GM12878 (cell line): ENCODE results near the gene ZFHX2. TPM values are rescaled to one million over a fixed set of nuclear protein-coding genes. Genes with fewer than 3 reads are reported as not detected.

ENCODE experiments used
- ATAC-seq: fragments of 200-7000 bp; cut with Tn5 transposase; 3 replicates; pipeline ENCODE4 v1.9.1; 2020; ENCODE audit warnings: mild to moderate bottlenecking, moderate library complexity
- BruUV-seq: library from RNA; stranded (reverse); fragments of 400-500 nt; replicated peaks from 2 replicates; lab custom pipeline; 2021; lab: Mats Ljungman, UMichigan
- CTCF ChIA-PET: fragments of 300-600 bp; sonication (Branson Sonifier 250); formaldehyde crosslinking; extraction: SDS; loops from one replicate; lab custom pipeline; 2021; ENCODE audit warnings: inconsistent platforms; lab: Yijun Ruan, JAX
- POLR2A ChIA-PET: fragments of 350-600 bp; formaldehyde crosslinking; extraction: SDS; loops from one replicate; lab custom pipeline; 2021; ENCODE audit warnings: inconsistent platforms; lab: Charles Lee
- RAD21 ChIA-PET: fragments of 300-600 bp; sonication (Branson Sonifier 250); formaldehyde crosslinking; loops from one replicate; lab custom pipeline; 2023; ENCODE audit warnings: antibody characterized with exemption; ENCODE audit not compliant: unreplicated experiment; lab: Charles Lee
- SMC1A ChIA-PET: fragments of 300-600 bp; sonication (Branson Sonifier 250); formaldehyde crosslinking; loops from one replicate; lab custom pipeline; 2023; ENCODE audit not compliant: unreplicated experiment, uncharacterized antibody; lab: Charles Lee
- DNase-seq: peaks from one replicate; pipeline ENCODE4 v3.0.0-alpha.2; 2011; ENCODE audit warnings: low read depth, low spot score
- FAIRE-seq: peaks from 3 replicates; lab custom pipeline; 2011; peaks lifted over from hg19 to GRCh38; lab: Jason Lieb, UNC
- H2AFZ ChIP-seq: 2 replicates; pipeline ENCODE4 v1.6.0; 2011; ENCODE audit warnings: low read depth, low read length, control low read depth; ENCODE audit not compliant: control insufficient read depth
- H3K27ac ChIP-seq: 2 replicates; pipeline ENCODE4 v1.5.1; 2011; ENCODE audit warnings: control low read depth; ENCODE audit not compliant: control insufficient read depth, insufficient read depth
- H3K27me3 ChIP-seq, 2 experiments: replicated peaks in 1 of 2; 2 replicates each; pipeline versions ENCODE4 v1.6.0 to v1.6.1; 2011; ENCODE audit warnings: low read length in 1 of 2; ENCODE audit not compliant: control insufficient read depth in 2 of 2, insufficient read depth in 2 of 2
- H3K36me3 ChIP-seq, 2 experiments: 2 replicates each; pipeline ENCODE4 v1.5.1; 2011; ENCODE audit warnings: low read length in 1 of 2; ENCODE audit not compliant: control insufficient read depth in 2 of 2, insufficient read depth in 2 of 2
- H3K4me1 ChIP-seq: 2 replicates; pipeline ENCODE4 v1.6.1; 2011; ENCODE audit warnings: mild to moderate bottlenecking, low read length, moderate library complexity, mixed read lengths; ENCODE audit not compliant: control insufficient read depth, insufficient read depth
- H3K4me2 ChIP-seq: 2 replicates; pipeline ENCODE4 v1.6.0; 2011; ENCODE audit warnings: control low read depth; ENCODE audit not compliant: control insufficient read depth, insufficient read depth
- H3K4me3 ChIP-seq: fragments of 200-600 bp; sonication (generic); 2 replicates; pipeline ENCODE4 v1.5.1; 2016
- H3K79me2 ChIP-seq: 2 replicates; pipeline ENCODE4 v1.6.0; 2011; ENCODE audit warnings: low read length; ENCODE audit not compliant: control insufficient read depth, insufficient read depth
- H3K9ac ChIP-seq: 2 replicates; pipeline ENCODE4 v1.8.0; 2011; ENCODE audit warnings: low read length, control low read depth, mixed read lengths; ENCODE audit not compliant: control insufficient read depth, insufficient read depth
- H3K9me3 ChIP-seq: replicated peaks from 3 replicates; pipeline ENCODE4 v1.5.1; 2011; ENCODE audit warnings: mild to moderate bottlenecking, low read length; ENCODE audit not compliant: control insufficient read depth, insufficient read depth
- H4K20me1 ChIP-seq: 2 replicates; pipeline ENCODE4 v1.6.0; 2011; ENCODE audit not compliant: control insufficient read depth, insufficient read depth
- CBX3 ChIP-seq: fragments of 200-600 bp; sonication (generic); IDR thresholded peaks from 2 replicates; pipeline ENCODE4 v1.6.1; 2016; ENCODE audit warnings: low read depth, borderline replicate concordance
- NBN ChIP-seq: fragments of 450-650 bp; IDR thresholded peaks from 2 replicates; pipeline ENCODE4 v1.6.1; 2016
- PAX5 ChIP-seq: IDR thresholded peaks from 2 replicates; pipeline ENCODE4 v1.6.1; 2011; ENCODE audit warnings: low read depth, low read length, borderline replicate concordance
- RAD51 ChIP-seq: fragments of 450-650 bp; IDR thresholded peaks from 2 replicates; pipeline ENCODE4 v1.6.1; 2016; ENCODE audit warnings: moderate library complexity, mild to moderate bottlenecking, inconsistent platforms
- RUNX3 ChIP-seq: IDR thresholded peaks from 2 replicates; pipeline ENCODE4 v1.6.1; 2012; ENCODE audit warnings: low read length, inconsistent platforms
- SMAD1 ChIP-seq: fragments of 450-650 bp; IDR thresholded peaks from 2 replicates; pipeline ENCODE4 v1.6.1; 2018; ENCODE audit warnings: mild to moderate bottlenecking, low read depth; ENCODE audit not compliant: partially characterized antibody
- SUZ12 ChIP-seq: fragments of 200-600 bp; sonication (generic); IDR thresholded peaks from one replicate; pipeline ENCODE4 v1.6.1; 2018; ENCODE audit warnings: antibody characterized with exemption, mild to moderate bottlenecking; ENCODE audit not compliant: unreplicated experiment
- WGBS: methylation state at CpG from one replicate; pipeline ENCODE4 v1.1.6; 2016; ENCODE audit warnings: low lambda C conversion rate; ENCODE audit not compliant: insufficient replicate concordance, insufficient coverage; ENCODE audit errors: missing lambda C conversion rate; 5-methylcytosine and 5-hydroxymethylcytosine counted together
- in situ Hi-C: fragments of 300-500 bp; cut with MboI; formaldehyde crosslinking; loops from 9 replicates; pipeline ENCODE4 v1.14.3; 2018; ENCODE audit warnings: mixed read lengths
- intact Hi-C: fragments of 100-400 bp; cut with micrococcal nuclease; formaldehyde crosslinking; loops from one replicate; pipeline ENCODE4 v1.14.2; 2022; ENCODE audit not compliant: unreplicated experiment
- polyA plus RNA-seq, 11 experiments: library from polyadenylated mRNA; depleted of rRNA in 4 of 11; unstranded in 6 of 11; stranded (reverse) in 5 of 11; fragments of >200 nt; fragmentation: Nextera tagmentation in 4 of 11; fragmentation: Illumina TruSeq in 1 of 11; extraction: Ambion mirVana in 4 of 11; extraction: Trizol in 1 of 11; gene quantifications; 1 replicate in 1 of 11; 2 replicates in 10 of 11; pipeline versions ENCODE4 v1.2.1 to v1.2.3, GENCODE V29; 2011 to 2016; ENCODE audit warnings: inconsistent platforms in 2 of 11, missing spikeins in 2 of 11, low read depth in 1 of 11
- total RNA-seq, 4 experiments: library from RNA; depleted of rRNA in 3 of 4; stranded (reverse); fragments of >200 nt in 3 of 4; fragmentation: Illumina TruSeq in 1 of 4; extraction: Trizol in 1 of 4; gene quantifications; 2 replicates each; pipeline versions ENCODE4 v1.2.1 to v1.2.3, GENCODE V29; 2013 to 2021
- TF ChIP-seq, protein P1 (sequence below), 3 experiments: IDR thresholded peaks in 2 of 3; conservative IDR thresholded peaks in 1 of 3; 2 replicates each; pipeline ENCODE4 v1.5.1; 2011; ENCODE audit warnings: low read depth in 3 of 3, low read length in 3 of 3, mild to moderate bottlenecking in 3 of 3, control low read depth in 2 of 3, moderate library complexity in 2 of 3, inconsistent platforms in 1 of 3, mixed read lengths in 1 of 3; ENCODE audit not compliant: control insufficient read depth in 2 of 3, insufficient read depth in 1 of 3; ENCODE audit errors: extremely low read depth in 1 of 3
- TF ChIP-seq, protein P2 (sequence below): fragments of 150-350 bp; IDR thresholded peaks from 2 replicates; pipeline ENCODE4 v1.6.1; 2014; ENCODE audit warnings: mild to moderate bottlenecking, low read depth, low read length

ZFHX2 gene
- total and polyA plus RNA-seq, 10 of the 15 experiments (the other 5 are each of a cell fraction or from before 2014, with no cell fraction given) = 0.27 to 2.2 (median 0.55) TPM

DNA sequence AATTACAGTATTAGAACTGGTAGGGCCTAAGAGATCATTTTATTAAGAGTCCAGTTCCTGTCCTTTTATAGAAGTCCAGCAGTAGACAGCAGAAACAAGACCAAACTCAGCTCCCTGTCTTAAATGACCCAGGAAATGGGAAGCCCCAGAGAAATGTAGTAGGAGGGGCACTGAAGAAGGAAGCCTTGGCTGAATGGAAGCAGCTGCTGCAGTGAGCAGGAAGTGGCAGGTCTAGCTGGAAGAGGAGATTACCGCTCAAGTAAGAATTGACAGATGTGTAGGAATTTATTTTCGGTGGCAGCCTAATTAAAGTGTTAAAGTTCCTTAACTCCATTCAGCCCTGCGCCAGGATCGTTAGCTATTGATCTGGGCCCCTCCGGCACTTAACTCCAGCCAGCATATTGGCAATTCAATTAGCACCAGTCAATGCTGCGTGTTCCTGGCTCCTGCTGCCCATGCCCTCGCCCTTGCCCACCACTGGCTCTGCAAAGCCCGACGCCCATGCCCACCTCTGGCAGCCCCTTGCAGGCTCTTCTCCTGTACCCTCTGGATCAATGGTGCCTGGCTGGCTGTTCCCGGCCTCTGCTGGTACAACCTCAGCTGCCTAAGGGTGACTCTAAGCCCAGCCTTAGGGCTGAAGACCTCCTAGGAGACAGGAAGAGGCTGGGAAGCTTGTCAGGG lies 21.1 kb downstream of the ZFHX2 start:
- Histone ChIP-seq H2AFZ (no peak overlapping the region), H3K36me3 (no peaks in the 10 kb centered on the region; a peak in 1 of 4 replicates), H3K4me2 (no peak overlapping the region), H3K9ac (no peak overlapping the region), H4K20me1 (no peaks in the 10 kb centered on the region), H3K9me3 (no peaks in the 10 kb centered on the region), H3K27ac (no peak overlapping the region), H3K27me3 (no peaks in the 10 kb centered on the region), H3K4me1 (no peaks in the 10 kb centered on the region), H3K79me2 (no peaks in the 10 kb centered on the region), H3K4me3 (no peak overlapping the region)
- SMC1A ChIA-PET = no interaction called here
- BruUV-seq = no TSS peak
- ATAC-seq (no peak), DNase-seq (no peak), FAIRE-seq (no peak)
- CTCF ChIA-PET = interaction anchor here (0.9 to 1.7 kb wide), 3 partner anchors 9 to 28 kb away, joined by 4 to 11 read pairs (median 6); no protein-coding TSS in a partner anchor
- 49% methylated on average over 10 of the region's 10 CpGs for WGBS
- in situ Hi-C loops (no loop called here), intact Hi-C loops (no loop called here)
- RAD21 ChIA-PET = no interaction called here
- POLR2A ChIA-PET = no interaction called here
- TF ChIP-seq, protein P1, sequence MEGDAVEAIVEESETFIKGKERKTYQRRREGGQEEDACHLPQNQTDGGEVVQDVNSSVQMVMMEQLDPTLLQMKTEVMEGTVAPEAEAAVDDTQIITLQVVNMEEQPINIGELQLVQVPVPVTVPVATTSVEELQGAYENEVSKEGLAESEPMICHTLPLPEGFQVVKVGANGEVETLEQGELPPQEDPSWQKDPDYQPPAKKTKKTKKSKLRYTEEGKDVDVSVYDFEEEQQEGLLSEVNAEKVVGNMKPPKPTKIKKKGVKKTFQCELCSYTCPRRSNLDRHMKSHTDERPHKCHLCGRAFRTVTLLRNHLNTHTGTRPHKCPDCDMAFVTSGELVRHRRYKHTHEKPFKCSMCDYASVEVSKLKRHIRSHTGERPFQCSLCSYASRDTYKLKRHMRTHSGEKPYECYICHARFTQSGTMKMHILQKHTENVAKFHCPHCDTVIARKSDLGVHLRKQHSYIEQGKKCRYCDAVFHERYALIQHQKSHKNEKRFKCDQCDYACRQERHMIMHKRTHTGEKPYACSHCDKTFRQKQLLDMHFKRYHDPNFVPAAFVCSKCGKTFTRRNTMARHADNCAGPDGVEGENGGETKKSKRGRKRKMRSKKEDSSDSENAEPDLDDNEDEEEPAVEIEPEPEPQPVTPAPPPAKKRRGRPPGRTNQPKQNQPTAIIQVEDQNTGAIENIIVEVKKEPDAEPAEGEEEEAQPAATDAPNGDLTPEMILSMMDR (IDR thresholded peaks at IDR 0.05 in 2 of 3, conservative IDR thresholded peaks at IDR 0.05 in 1 of 3; ENCODE audit: control insufficient read depth in 2 of 3, extremely low read depth in 1 of 3, insufficient read depth in 1 of 3, low read depth in 3 of 3, low read length in 3 of 3) = no peak
- TF ChIP-seq NBN (no peak), RUNX3 (no peak), RAD51 (no peak), SUZ12 (no peak), PAX5 (no peak), CBX3 (no peak), SMAD1 (no peak)
- TF ChIP-seq, protein P2, sequence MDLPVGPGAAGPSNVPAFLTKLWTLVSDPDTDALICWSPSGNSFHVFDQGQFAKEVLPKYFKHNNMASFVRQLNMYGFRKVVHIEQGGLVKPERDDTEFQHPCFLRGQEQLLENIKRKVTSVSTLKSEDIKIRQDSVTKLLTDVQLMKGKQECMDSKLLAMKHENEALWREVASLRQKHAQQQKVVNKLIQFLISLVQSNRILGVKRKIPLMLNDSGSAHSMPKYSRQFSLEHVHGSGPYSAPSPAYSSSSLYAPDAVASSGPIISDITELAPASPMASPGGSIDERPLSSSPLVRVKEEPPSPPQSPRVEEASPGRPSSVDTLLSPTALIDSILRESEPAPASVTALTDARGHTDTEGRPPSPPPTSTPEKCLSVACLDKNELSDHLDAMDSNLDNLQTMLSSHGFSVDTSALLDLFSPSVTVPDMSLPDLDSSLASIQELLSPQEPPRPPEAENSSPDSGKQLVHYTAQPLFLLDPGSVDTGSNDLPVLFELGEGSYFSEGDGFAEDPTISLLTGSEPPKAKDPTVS = no peak
